ENCODE results near the gene SDF2L1. TPM values are rescaled to one million over a fixed set of nuclear protein-coding genes. Genes with fewer than 3 reads are reported as not detected.

Gene SDF2L1
- total and polyA plus RNA-seq, 9 of the 15 experiments (the other 6 are each of a cell fraction or from before 2014, with no cell fraction given) = 15.1 to 989 (median 124) TPM

- TF ChIP-seq ZNF639 (CRISPR knock-in tag; conservative IDR thresholded peaks at IDR 0.05 in 1 of 2, IDR thresholded peaks at IDR 0.05 in 1 of 2) (no peak), HNRNPUL1 (IDR thresholded peaks at IDR 0.05; ENCODE audit: low read length) (no peak)
These were observed 7.3 kb upstream of the SDF2L1 start (continued) for GRCh38 chr22:21634844-21635243.

GRCh38 chr22:21635771-21636510, 6.2 kb upstream of the SDF2L1 start:
- Histone ChIP-seq H2AFZ (ENCODE audit: low read depth, low read length) (no peak overlapping the region), H3K9me3 (replicated peaks; ENCODE audit: control insufficient read depth, insufficient read depth, low read depth, low read length) (no peaks in the 10 kb centered on the region), H3K4me3 (no peak overlapping the region), H3K36me3 (ENCODE audit: control insufficient read depth, insufficient read depth, low read length) (no peaks in the 10 kb centered on the region; the same call in 2 of the 3 replicates), H3K4me2 (ENCODE audit: insufficient read depth, low read length) (no peak overlapping the region), H3K9me1 (ENCODE audit: control insufficient read depth, insufficient read depth, low read length) (peaks cover 9% of the 10 kb centered on the region), H3K27ac (ENCODE audit: extremely low read depth, low read depth, low read length) (no peak overlapping the region), H3K4me1 (replicated peaks in 1 of 2; ENCODE audit: control insufficient read depth in 2 of 2, insufficient read depth in 2 of 2, low read length in 2 of 2) (peaks cover 30 to 72% of the 10 kb centered on the region in 2 experiments), H4K20me1 (replicated peaks; ENCODE audit: control insufficient read depth, insufficient read depth, low read length) (no peaks in the 10 kb centered on the region), H3K9ac (ENCODE audit: insufficient read depth in 1 of 2, low read depth in 2 of 2, low read length in 2 of 2) (peak overlapping the region in 1 of 2 experiments; percentile 79; a peak in 2 of 4 replicates), H3K27me3 (ENCODE audit: control insufficient read depth in 2 of 2, insufficient read depth in 2 of 2, low read length in 2 of 2) (no peaks in the 10 kb centered on the region), H3K79me2 (ENCODE audit: control insufficient read depth, insufficient read depth, low read length) (peaks cover 9% of the 10 kb centered on the region; the same call in 1 of the 3 replicates)
- intact Hi-C loops (cut with micrococcal nuclease) = loop anchor here (10.0 kb wide), 1 partner anchor 919 kb away; the partner anchor contains the start of gene PRAME
- ATAC-seq (no peak), DNase-seq (ENCODE audit: extremely low read depth in 1 of 4, low spot score in 3 of 4) (no peak), FAIRE-seq (no peak)
- ChIA-PET CTCF (ENCODE audit: low intra/inter-chr PET ratio) (no interaction called here), POLR2A (interaction anchor here (0.5 to 76.8 kb wide), 9 partner anchors 16 to 1321 kb away, joined by 3 to 4622 read pairs (median 5); partner anchors contain the start of genes CCDC116, SDF2L1 and YDJC)
- TF ChIP-seq STAT6 (CRISPR knock-in tag; IDR thresholded peaks at IDR 0.05) = peak; percentile 37; the same call in 1 of the 2 replicates
- TF ChIP-seq BHLHE40 (IDR thresholded peaks at IDR 0.05; ENCODE audit: low read length) = 0 out of 2 replicates have a peak, but pooled peaks have one; percentile 6
- no peak for TF ChIP-seq NCOA4 (IDR thresholded peaks at IDR 0.05; ENCODE audit: partially characterized antibody)
- TF ChIP-seq TARDBP (IDR thresholded peaks at IDR 0.05) = no peak
- 50% methylated on average over 15 of the region's 15 CpGs for WGBS (ENCODE audit: insufficient coverage, low coverage, missing lambda C conversion rate)
- no TSS peak for BruUV-seq (replicated peaks)
- in situ Hi-C loops (cut with MboI) = loop anchor here (25.0 kb wide), 1 partner anchor 499 kb away; no protein-coding TSS in a partner anchor
